ENCODE data around the gene EID3.

The EID3 gene

DNA sequence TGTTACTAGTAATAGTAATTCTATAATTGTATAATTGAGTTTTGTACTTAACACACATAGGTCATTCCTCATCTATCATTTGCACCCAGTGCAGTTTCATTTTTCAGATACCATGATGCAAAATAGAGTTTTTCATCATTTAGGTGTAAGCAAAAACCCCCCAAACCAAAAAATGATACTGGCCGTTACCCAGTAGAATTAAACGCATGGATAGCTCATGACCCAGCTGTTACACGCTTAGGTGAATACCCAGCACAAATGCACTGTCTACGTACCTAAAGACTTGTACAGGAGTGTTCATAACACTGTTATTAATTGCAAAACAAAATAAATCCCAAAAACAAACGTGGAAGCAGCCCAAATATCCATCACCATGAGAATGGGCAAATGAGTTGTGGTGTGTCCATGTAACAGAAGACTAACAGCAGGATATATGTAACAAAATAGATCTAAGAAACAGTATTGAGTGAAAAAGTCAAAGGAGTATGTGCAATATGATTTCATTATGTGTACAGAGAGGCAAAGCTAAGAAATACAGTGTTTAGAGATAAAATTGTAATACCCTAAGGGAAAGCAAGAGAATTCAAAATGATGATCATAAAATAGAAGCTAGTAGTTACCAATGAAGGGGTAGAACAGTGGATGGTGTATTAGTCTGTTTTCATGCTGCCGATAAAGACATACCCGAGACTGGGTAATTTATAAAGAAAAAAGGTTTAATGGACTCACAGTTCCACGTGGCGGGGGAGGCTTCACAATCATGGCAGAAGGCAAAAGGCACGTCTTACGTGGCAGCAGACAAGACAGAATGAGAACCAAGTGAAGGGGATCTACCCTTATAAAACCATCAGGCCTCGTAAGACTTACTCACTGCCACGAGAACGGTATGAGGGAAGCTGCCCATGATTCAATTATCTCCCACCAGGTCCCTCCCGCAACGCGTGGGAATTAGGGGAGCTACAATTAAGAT is 49.8 kb downstream of the EID3 start:
- DNase-seq (ENCODE audit: extremely low read depth in 1 of 2, low read depth in 1 of 2), result no peak

DNA sequence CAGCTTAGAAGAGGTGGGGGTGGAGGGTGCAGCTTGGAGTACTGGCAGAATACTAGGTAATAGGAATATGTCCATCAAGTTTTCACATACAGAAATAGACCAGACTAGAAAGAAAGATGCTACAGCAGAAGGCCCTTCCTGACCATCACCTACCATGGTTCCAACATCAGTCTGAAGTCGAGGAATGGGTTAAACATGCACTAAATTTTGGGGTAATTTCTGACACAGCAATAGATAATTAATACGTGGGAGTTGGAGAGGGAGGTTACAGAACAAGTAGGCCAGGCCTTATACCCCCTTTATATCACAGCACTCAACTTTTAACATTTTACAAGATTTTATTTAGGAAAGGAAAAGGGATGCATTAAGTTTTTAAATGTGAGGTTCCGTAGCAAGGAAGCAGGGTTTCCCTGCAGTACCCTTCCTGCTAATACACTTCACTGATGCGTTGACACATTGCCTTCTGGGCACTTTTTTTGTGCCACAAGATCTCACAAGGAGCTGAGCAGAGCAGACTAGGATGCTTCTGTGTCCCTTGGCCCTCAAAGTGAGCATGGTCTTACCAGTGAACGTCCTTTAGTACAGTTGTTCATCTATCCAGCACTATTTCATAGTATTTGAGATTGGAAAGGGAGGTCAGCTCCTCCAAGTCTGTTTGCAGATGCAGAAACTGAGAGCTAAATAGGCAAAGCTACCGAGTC is 50.8 kb downstream of the EID3 start:
- no peak for DNase-seq (ENCODE audit: extremely low read depth in 1 of 2, low read depth in 1 of 2)

All from stimulated activated CD8-positive, alpha-beta memory T cell treated with anti-CD3 and anti-CD28 coated beads, Interleukin-7, amount 100 ng/mL, for 48 hours (primary cell).